ENCODE data around the gene CGB7.

- no peak for TF ChIP-seq CTCF (IDR thresholded peaks at IDR 0.05)
- TF ChIP-seq EZH2 (IDR thresholded peaks at IDR 0.05): no peak
- no peak for TF ChIP-seq EZH2phosphoT487 (IDR thresholded peaks at IDR 0.05)
Measured at GRCh38 chr19:49016067-49016839, 41.3 kb downstream of the CGB7 start.

Data from neural progenitor cell (in vitro differentiated cells).